Keratinocyte (primary cell): ENCODE measurements around the gene NUCKS1. TPM values are rescaled to one million over a fixed set of nuclear protein-coding genes. Genes with fewer than 3 reads are reported as not detected.

Source experiments
- DNase-seq: peaks from one replicate; pipeline ENCODE4 v3.0.0-alpha.2; 2011; ENCODE audit warnings: low read depth, missing footprints, low spot score
- FAIRE-seq: peaks from 2 replicates; lab custom pipeline; 2011; peaks lifted over from hg19 to GRCh38; lab: Jason Lieb, UNC
- H2AFZ ChIP-seq: 2 replicates; pipeline ENCODE4 v1.6.0; 2012; ENCODE audit warnings: low read length, control low read depth, inconsistent platforms; ENCODE audit not compliant: control insufficient read depth
- H3K27ac ChIP-seq: 2 replicates; pipeline ENCODE4 v1.5.1; 2011; ENCODE audit warnings: low read length; ENCODE audit not compliant: control insufficient read depth, insufficient read depth
- H3K27me3 ChIP-seq: 3 replicates; pipeline ENCODE4 v1.6.0; 2011; ENCODE audit warnings: low read length; ENCODE audit not compliant: control insufficient read depth, insufficient read depth; ENCODE audit errors: extremely low read depth
- H3K36me3 ChIP-seq, 2 experiments: 2 replicates in 1 of 2; 3 replicates in 1 of 2; pipeline ENCODE4 v1.5.1; 2011; ENCODE audit warnings: low read length in 2 of 2, mild to moderate bottlenecking in 1 of 2; ENCODE audit not compliant: control insufficient read depth in 2 of 2, insufficient read depth in 2 of 2; ENCODE audit errors: extremely low read depth in 1 of 2
- H3K4me1 ChIP-seq: 3 replicates; pipeline ENCODE4 v1.5.1; 2011; ENCODE audit warnings: low read length; ENCODE audit not compliant: control insufficient read depth, insufficient read depth; ENCODE audit errors: extremely low read depth
- H3K4me2 ChIP-seq: 3 replicates; pipeline ENCODE4 v1.6.0; 2011; ENCODE audit warnings: low read depth, low read length; ENCODE audit not compliant: control insufficient read depth, insufficient read depth; ENCODE audit errors: extremely low read depth
- H3K4me3 ChIP-seq, 3 experiments: fragments of 200-600 bp in 1 of 3; sonication (generic) in 1 of 3; 2 replicates in 2 of 3; 3 replicates in 1 of 3; pipeline ENCODE4 v1.5.1; 2011 to 2016; ENCODE audit warnings: low read length in 3 of 3, mild to moderate bottlenecking in 3 of 3, control low read depth in 2 of 3, inconsistent platforms in 1 of 3, low read depth in 1 of 3, mixed read lengths in 1 of 3, mixed run types in 1 of 3, moderate library complexity in 1 of 3; ENCODE audit not compliant: control insufficient read depth in 2 of 3, insufficient read depth in 2 of 3; ENCODE audit errors: extremely low read depth in 1 of 3
- H3K79me2 ChIP-seq: 2 replicates; pipeline ENCODE4 v1.6.0; 2012; ENCODE audit warnings: low read length; ENCODE audit not compliant: control insufficient read depth, insufficient read depth
- H3K9ac ChIP-seq: 3 replicates; pipeline ENCODE4 v1.6.0; 2011; ENCODE audit warnings: low read length; ENCODE audit not compliant: control insufficient read depth, insufficient read depth; ENCODE audit errors: extremely low read depth
- H3K9me1 ChIP-seq: 3 replicates; pipeline ENCODE4 v1.6.0; 2011; ENCODE audit warnings: low read length; ENCODE audit not compliant: control insufficient read depth, insufficient read depth; ENCODE audit errors: extremely low read depth
- H3K9me3 ChIP-seq: 2 replicates; pipeline ENCODE4 v1.5.1; 2012; ENCODE audit warnings: low read depth, low read length; ENCODE audit not compliant: control insufficient read depth
- H4K20me1 ChIP-seq: 3 replicates; pipeline ENCODE4 v1.6.0; 2011; ENCODE audit warnings: low read length; ENCODE audit not compliant: control insufficient read depth, insufficient read depth; ENCODE audit errors: extremely low read depth
- CTCF ChIP-seq, 3 experiments: IDR thresholded peaks in 1 of 3; conservative IDR thresholded peaks in 1 of 3; optimal IDR thresholded peaks in 1 of 3; 2 replicates in 2 of 3; 3 replicates in 1 of 3; pipeline versions ENCODE3 to v1.5.1; 2011; ENCODE audit warnings: low read length in 3 of 3, mild to moderate bottlenecking in 3 of 3, moderate library complexity in 2 of 3, control low read depth in 1 of 3, inconsistent platforms in 1 of 3; ENCODE audit not compliant: insufficient read depth in 2 of 3; ENCODE audit errors: extremely low read depth in 1 of 3
- EZH2 ChIP-seq: IDR thresholded peaks from one replicate; pipeline ENCODE4 v1.6.1; 2012; ENCODE audit warnings: inconsistent platforms, mild to moderate bottlenecking, low read length, moderate library complexity
- dilution Hi-C: fragments of 300-500 bp; cut with MboI; formaldehyde crosslinking; loops from one replicate; pipeline ENCODE4 v1.7.0; 2020; ENCODE audit warnings: low sequenced_read_pairs; ENCODE audit not compliant: extremely low pct_ligation_motif_present
- polyA plus RNA-seq, 5 experiments: library from polyadenylated mRNA; depleted of rRNA in 3 of 5; stranded (reverse) in 3 of 5; stranded (forward) in 1 of 5; unstranded in 1 of 5; fragments of >200 nt; gene quantifications; 1 replicate in 1 of 5; 2 replicates in 3 of 5; 3 replicates in 1 of 5; pipeline versions ENCODE4 v1.2.1 to v1.2.3, GENCODE V29; 2011 to 2012; ENCODE audit warnings: missing spikeins in 2 of 5, low read depth in 1 of 5, low replicate concordance in 1 of 5

The NUCKS1 gene
- polyA plus RNA-seq, 1 donor (not counting 4 experiments of a cell fraction or from before 2014, with no cell fraction given) = 71.6 TPM

GRCh38 chr1:205769641-205770365, 19.8 kb upstream of the NUCKS1 start:
- H3K36me3 ChIP-seq = peaks cover 2 to 8% of the 10 kb centered on the region in 2 experiments
- H3K27me3 ChIP-seq = no peaks in the 10 kb centered on the region
- no peak overlapping the region for H2AFZ ChIP-seq
- H3K9me1 ChIP-seq = no peaks in the 10 kb centered on the region
- no peak overlapping the region for H3K9ac ChIP-seq
- FAIRE-seq (no peak), DNase-seq (no peak)
- TF ChIP-seq EZH2 (no peak), CTCF (optimal IDR thresholded peaks at IDR 0.05 in 1 of 3, IDR thresholded peaks at IDR 0.05 in 1 of 3, conservative IDR thresholded peaks at IDR 0.05 in 1 of 3; ENCODE audit: extremely low read depth in 1 of 3, insufficient read depth in 2 of 3, low read length in 3 of 3) (no peak)
- dilution Hi-C loops = no loop called here
- no peak overlapping the region for H3K4me2 ChIP-seq
- H4K20me1 ChIP-seq = no peaks in the 10 kb centered on the region
- peaks cover 1% of the 10 kb centered on the region for H3K79me2 ChIP-seq
- peaks cover 10% of the 10 kb centered on the region for H3K4me1 ChIP-seq
- H3K9me3 ChIP-seq = no peaks in the 10 kb centered on the region
- no peak overlapping the region for H3K27ac ChIP-seq
- H3K4me3 ChIP-seq = no peak overlapping the region

DNA sequence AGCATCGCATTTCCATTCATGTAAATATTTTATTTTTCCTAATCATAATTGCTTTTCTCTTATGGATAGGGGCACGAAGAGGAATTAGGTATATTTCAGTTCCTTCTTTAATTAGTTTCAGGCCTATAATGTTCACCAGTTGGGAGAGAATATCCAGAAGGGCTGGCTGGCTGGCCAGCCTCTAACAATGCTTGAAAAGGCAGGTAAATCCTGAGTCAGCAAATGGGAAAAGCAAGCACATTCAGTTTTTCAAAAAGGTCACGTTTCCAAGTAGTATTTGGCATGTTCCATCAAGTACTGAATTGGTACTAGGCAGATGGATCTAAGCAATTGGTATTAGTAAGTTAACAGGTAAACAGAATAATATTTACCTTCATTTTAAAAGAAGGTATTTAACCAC, 17.3 kb upstream of the NUCKS1 start:
- peaks cover 10% of the 10 kb centered on the region for H3K4me1 ChIP-seq
- no peak overlapping the region for H3K4me3 ChIP-seq
- no peaks in the 10 kb centered on the region for H4K20me1 ChIP-seq
- DNase-seq (no peak), FAIRE-seq (no peak)
- no peaks in the 10 kb centered on the region for H3K27me3 ChIP-seq
- no peaks in the 10 kb centered on the region for H3K79me2 ChIP-seq
- dilution Hi-C loops = no loop called here
- H3K36me3 ChIP-seq = peaks cover 2 to 8% of the 10 kb centered on the region in 2 experiments
- H3K9ac ChIP-seq = no peak overlapping the region
- H2AFZ ChIP-seq = no peak overlapping the region
- H3K4me2 ChIP-seq = no peak overlapping the region
- no peaks in the 10 kb centered on the region for H3K9me1 ChIP-seq
- no peak overlapping the region for H3K27ac ChIP-seq
- no peaks in the 10 kb centered on the region for H3K9me3 ChIP-seq
- TF ChIP-seq EZH2 = no peak
- no peak for TF ChIP-seq CTCF (optimal IDR thresholded peaks at IDR 0.05 in 1 of 3, IDR thresholded peaks at IDR 0.05 in 1 of 3, conservative IDR thresholded peaks at IDR 0.05 in 1 of 3; ENCODE audit: extremely low read depth in 1 of 3, insufficient read depth in 2 of 3, low read length in 3 of 3)
